CD14-positive monocyte (primary cell): ENCODE measurements around the gene PSORS1C1. TPM values are rescaled to one million over a fixed set of nuclear protein-coding genes. Genes with fewer than 3 reads are reported as not detected.
"Not testable (repeated sequence)": the region's sequence is repeated elsewhere in the genome, so short reads cannot be mapped to it uniquely, and the experiment has no call there.

Source experiments
- DNase-seq, 3 donors: peaks; one replicate each; pipeline ENCODE4 v3.0.0-alpha.2; 2011 to 2022
- H2AFZ ChIP-seq: 2 replicates; pipeline ENCODE4 v1.6.0; 2012; ENCODE audit warnings: mild to moderate bottlenecking, low read depth, low read length, inconsistent platforms; ENCODE audit not compliant: insufficient read depth, poor library complexity, severe bottlenecking
- H3K27ac ChIP-seq, 2 donors: 1 replicate in 1 of 2; 2 replicates in 1 of 2; pipeline ENCODE4 v1.5.1; 2012 to 2013; ENCODE audit warnings: low read length in 2 of 2, control low read depth in 1 of 2, inconsistent platforms in 1 of 2, low read depth in 1 of 2, mild to moderate bottlenecking in 1 of 2
- H3K27me3 ChIP-seq, 2 donors: one replicate each; pipeline versions ENCODE4 v1.6.0 to v1.6.1; 2011 to 2013; ENCODE audit warnings: low read length in 2 of 2; ENCODE audit not compliant: control insufficient read depth in 2 of 2, insufficient read depth in 2 of 2
- H3K36me3 ChIP-seq, 2 donors: replicated peaks in 1 of 2; 1 replicate in 1 of 2; 2 replicates in 1 of 2; pipeline versions ENCODE4 v1.5.1 to v1.6.1; 2012 to 2013; ENCODE audit warnings: low read length in 2 of 2, control low read depth in 1 of 2, inconsistent platforms in 1 of 2, mild to moderate bottlenecking in 1 of 2; ENCODE audit not compliant: insufficient read depth in 2 of 2, control insufficient read depth in 1 of 2
- H3K4me1 ChIP-seq, 2 donors: 1 replicate in 1 of 2; 2 replicates in 1 of 2; pipeline versions ENCODE4 v1.5.1 to v1.6.1; 2012 to 2013; ENCODE audit warnings: low read length in 2 of 2, control low read depth in 1 of 2, inconsistent platforms in 1 of 2, mild to moderate bottlenecking in 1 of 2, moderate library complexity in 1 of 2; ENCODE audit not compliant: insufficient read depth in 2 of 2, control insufficient read depth in 1 of 2
- H3K4me2 ChIP-seq: replicated peaks from 2 replicates; pipeline ENCODE3; 2012; ENCODE audit warnings: low read length, moderate library complexity, mild to moderate bottlenecking; ENCODE audit not compliant: poor library complexity, severe bottlenecking; ENCODE audit errors: extremely low read depth
- H3K4me3 ChIP-seq, 3 experiments: fragments of 200-600 bp in 1 of 3; sonication (generic) in 1 of 3; replicated peaks in 1 of 3; 1 replicate in 2 of 3; 2 replicates in 1 of 3; pipeline ENCODE4 v1.5.1; 2011 to 2013; ENCODE audit warnings: low read length in 3 of 3, mild to moderate bottlenecking in 3 of 3, control low read depth in 2 of 3, low read depth in 2 of 3, inconsistent platforms in 1 of 3, moderate library complexity in 1 of 3
- H3K79me2 ChIP-seq: 2 replicates; pipeline ENCODE4 v1.6.0; 2012; ENCODE audit warnings: mild to moderate bottlenecking, control low read depth, inconsistent platforms, low read length, moderate library complexity; ENCODE audit not compliant: insufficient read depth
- H3K9ac ChIP-seq: 2 replicates; pipeline ENCODE4 v1.6.0; 2017; ENCODE audit warnings: low read length, mild to moderate bottlenecking; ENCODE audit not compliant: insufficient read depth, poor library complexity, severe bottlenecking
- H3K9me3 ChIP-seq, 2 donors: replicated peaks in 1 of 2; 1 replicate in 1 of 2; 2 replicates in 1 of 2; pipeline versions ENCODE4 v1.5.1 to v1.6.1; 2012 to 2013; ENCODE audit warnings: low read length in 2 of 2, control low read depth in 1 of 2; ENCODE audit not compliant: control insufficient read depth in 1 of 2, insufficient read depth in 1 of 2
- H4K20me1 ChIP-seq: 2 replicates; pipeline ENCODE4 v1.6.0; 2012; ENCODE audit warnings: mild to moderate bottlenecking, low read length, control low read depth, moderate library complexity; ENCODE audit not compliant: insufficient read depth
- H3K27ac Mint-ChIP-seq, 7 donors: one replicate each; pipeline ENCODE4 v1.8.0; 2020; ENCODE audit warnings: mild to moderate bottlenecking in 7 of 7, mixed read lengths in 7 of 7, moderate library complexity in 6 of 7, inconsistent platforms in 2 of 7
- H3K27me3 Mint-ChIP-seq, 3 donors: one replicate each; pipeline ENCODE4 v1.8.0; 2021 to 2022; ENCODE audit warnings: low read depth in 3 of 3, mild to moderate bottlenecking in 3 of 3, mixed read lengths in 3 of 3, moderate library complexity in 3 of 3, inconsistent platforms in 1 of 3
- H3K36me3 Mint-ChIP-seq, 2 donors: one replicate each; pipeline ENCODE4 v1.8.0; 2020; ENCODE audit warnings: mixed read lengths in 2 of 2, inconsistent platforms in 1 of 2, mild to moderate bottlenecking in 1 of 2
- H3K4me1 Mint-ChIP-seq: one replicate; pipeline ENCODE4 v1.8.0; 2020; ENCODE audit warnings: mild to moderate bottlenecking, mixed read lengths
- H3K4me3 Mint-ChIP-seq, 2 donors: one replicate each; pipeline ENCODE4 v1.8.0; 2020; ENCODE audit warnings: mild to moderate bottlenecking in 2 of 2, mixed read lengths in 2 of 2, moderate library complexity in 1 of 2
- H3K9me3 Mint-ChIP-seq, 7 donors: one replicate each; pipeline ENCODE4 v1.8.0; 2020 to 2022; ENCODE audit warnings: mixed read lengths in 7 of 7, mild to moderate bottlenecking in 6 of 7, moderate library complexity in 6 of 7, inconsistent platforms in 2 of 7
- CTCF ChIP-seq: fragments of 200-600 bp; IDR thresholded peaks from one replicate; pipeline ENCODE4 v1.8.0; 2022; ENCODE audit warnings: antibody characterized with exemption, mild to moderate bottlenecking
- WGBS: methylation state at CpG from one replicate; pipeline ENCODE4 v1.1.5; 2013; ENCODE audit warnings: missing lambda C conversion rate; ENCODE audit not compliant: insufficient coverage; 5-methylcytosine and 5-hydroxymethylcytosine counted together
- intact Hi-C, 2 donors: fragments of 100-400 bp; cut with micrococcal nuclease; formaldehyde crosslinking; loops; one replicate each; pipeline versions ENCODE4 v1.15.0 to v1.15.1; 2023
- polyA plus RNA-seq, 3 donors: library from polyadenylated mRNA; depleted of rRNA in 1 of 3; unstranded in 2 of 3; stranded (reverse) in 1 of 3; fragments of 300-500 nt in 2 of 3; fragments of >200 nt in 1 of 3; fragmentation: Illumina TruSeq in 2 of 3; gene quantifications; 1 replicate in 2 of 3; 2 replicates in 1 of 3; pipeline ENCODE4 v1.2.3, GENCODE V29; 2012 to 2021

Gene PSORS1C1
- polyA plus RNA-seq, 3 donors, result not detected

GRCh38 chr6:31180500-31180899, 65.9 kb downstream of the PSORS1C1 start:
- TF ChIP-seq CTCF, result no peak
- H3K4me2 ChIP-seq, result peak overlapping the region; percentile 67
- Mint-ChIP-seq H3K4me3 (peak overlapping the region; percentile 68 to 80), H3K9me3 (peaks cover 0 to 2% (median 0%) of the 10 kb centered on the region in 7 donors), H3K36me3 (no peaks in the 10 kb centered on the region), H3K27ac (peak overlapping the region in 6 of 7 donors; percentile 51 to 78 (median 61)), H3K4me1 (peaks cover 14% of the 10 kb centered on the region), H3K27me3 (peaks cover 0 to 2% (median 1%) of the 10 kb centered on the region in 3 donors)
- H3K36me3 ChIP-seq, result no peaks in the 10 kb centered on the region
- WGBS, result 46% methylated on average over 23 of the region's 26 CpGs
- no peaks in the 10 kb centered on the region for H3K27me3 ChIP-seq
- no peaks in the 10 kb centered on the region for H4K20me1 ChIP-seq
- peak; percentile 55 to 81 (median 79) for DNase-seq
- peak overlapping the region; percentile 17 to 63 (median 44) for H3K4me3 ChIP-seq
- H3K79me2 ChIP-seq, result no peaks in the 10 kb centered on the region
- H3K9me3 ChIP-seq, result no peaks in the 10 kb centered on the region
- H3K27ac ChIP-seq, result no peak overlapping the region
- intact Hi-C loops, result no loop called here
- peak overlapping the region; percentile 53 for H3K9ac ChIP-seq
- peaks cover 0 to 6% of the 10 kb centered on the region in 2 donors for H3K4me1 ChIP-seq
- peak overlapping the region; percentile 69 for H2AFZ ChIP-seq

GRCh38 chr6:31183287-31183686, 68.7 kb downstream of the PSORS1C1 start:
- H3K4me3 Mint-ChIP-seq, H2AFZ ChIP-seq, H3K4me2 ChIP-seq, H3K9me3 Mint-ChIP-seq, H3K4me3 ChIP-seq, H3K79me2 ChIP-seq, H3K27me3 ChIP-seq, H3K27ac Mint-ChIP-seq, H4K20me1 ChIP-seq, H3K9me3 ChIP-seq, H3K9ac ChIP-seq, H3K4me1 ChIP-seq, H3K27me3 Mint-ChIP-seq, H3K27ac ChIP-seq, DNase-seq, intact Hi-C loops, H3K36me3 Mint-ChIP-seq, H3K36me3 ChIP-seq: not testable (repeated sequence)
- peaks cover 21% of the 10 kb centered on the region for H3K4me1 Mint-ChIP-seq
- WGBS, result no CpG with 5 or more reads among the region's 2 CpGs

- H3K4me2 ChIP-seq, DNase-seq, H3K4me3 ChIP-seq, H2AFZ ChIP-seq, H3K4me1 ChIP-seq, H3K9ac ChIP-seq, H4K20me1 ChIP-seq, H3K27me3 ChIP-seq, H3K9me3 Mint-ChIP-seq, H3K4me3 Mint-ChIP-seq, H3K27me3 Mint-ChIP-seq, intact Hi-C loops, H3K27ac ChIP-seq, H3K79me2 ChIP-seq, H3K9me3 ChIP-seq, H3K36me3 ChIP-seq, H3K36me3 Mint-ChIP-seq: not testable (repeated sequence)
- Mint-ChIP-seq H3K4me1 (peaks cover 17% of the 10 kb centered on the region), H3K27ac (peak overlapping the region in 1 of 7 donors; percentile 45)
- WGBS, result no CpG with 5 or more reads among the region's 6 CpGs
Measured at GRCh38 chr6:31183859-31184258, 69.3 kb downstream of the PSORS1C1 start.

- intact Hi-C loops, H3K27ac Mint-ChIP-seq, H3K79me2 ChIP-seq, H3K9me3 ChIP-seq, H3K27me3 Mint-ChIP-seq, H3K4me3 Mint-ChIP-seq, H3K4me2 ChIP-seq, H4K20me1 ChIP-seq, H3K4me1 Mint-ChIP-seq, H3K36me3 Mint-ChIP-seq, DNase-seq, H3K9ac ChIP-seq, H3K36me3 ChIP-seq, H3K27me3 ChIP-seq, H3K27ac ChIP-seq, H2AFZ ChIP-seq, H3K4me1 ChIP-seq, H3K9me3 Mint-ChIP-seq, H3K4me3 ChIP-seq: not testable (repeated sequence)
- 96% methylated on average over 4 of the region's 4 CpGs for WGBS
Measured at GRCh38 chr6:31185695-31186051, 71.1 kb downstream of the PSORS1C1 start.
